ENCODE results near the gene GRID1. TPM values are rescaled to one million over a fixed set of nuclear protein-coding genes. Genes with fewer than 3 reads are reported as not detected.
"Not testable (repeated sequence)": the region's sequence is repeated elsewhere in the genome, so short reads cannot be mapped to it uniquely, and the experiment has no call there.

Gene GRID1
- total RNA-seq, 1 donor from 2014 or later: not detected

- no peak for ATAC-seq (ENCODE audit: low read depth)
- H3K4me1 Mint-ChIP-seq: no peaks in the 10 kb centered on the region
- no peak for DNase-seq
Observed at GRCh38 chr10:86078639-86079035, 288.0 kb downstream of the GRID1 start.

GRCh38 chr10:86077871-86078638 lies 288.5 kb downstream of the GRID1 start:
- intact Hi-C loops (cut with micrococcal nuclease): no loop called here
- peaks cover 11% of the 10 kb centered on the region for H3K27me3 Mint-ChIP-seq
- TF ChIP-seq CTCF (IDR thresholded peaks at IDR 0.05): no peak

More at GRCh38 chr10:86078639-86079035, 288.0 kb downstream of the GRID1 start:
- Mint-ChIP-seq H3K4me3 (no peak overlapping the region), H3K9me3 (no peaks in the 10 kb centered on the region), H3K27me3 (peaks cover 11% of the 10 kb centered on the region), H3K27ac (no peak overlapping the region), H3K36me3 (ENCODE audit: low read depth) (no peaks in the 10 kb centered on the region)
- no peak for TF ChIP-seq CTCF (IDR thresholded peaks at IDR 0.05)
- intact Hi-C loops (cut with micrococcal nuclease): no loop called here
- ChIA-PET POLR2A (no interaction called here), CTCF (no interaction called here)

GRCh38 chr10:86077271-86077670 lies 289.3 kb downstream of the GRID1 start:
- Mint-ChIP-seq H3K36me3 (ENCODE audit: low read depth) (no peaks in the 10 kb centered on the region), H3K27ac (no peak overlapping the region), H3K4me3 (no peak overlapping the region), H3K9me3 (no peaks in the 10 kb centered on the region), H3K27me3 (peaks cover 9% of the 10 kb centered on the region), H3K4me1 (no peaks in the 10 kb centered on the region)
- ATAC-seq (ENCODE audit: low read depth) (no peak), DNase-seq (no peak)
- intact Hi-C loops (cut with micrococcal nuclease): no loop called here
- ChIA-PET CTCF (no interaction called here), POLR2A (no interaction called here)
- TF ChIP-seq CTCF (IDR thresholded peaks at IDR 0.05): no peak

More at GRCh38 chr10:86077871-86078638, 288.5 kb downstream of the GRID1 start:
- H3K4me1 Mint-ChIP-seq: no peaks in the 10 kb centered on the region
- no peak overlapping the region for H3K4me3 Mint-ChIP-seq
- ATAC-seq (ENCODE audit: low read depth) (no peak), DNase-seq (no peak)
- POLR2A ChIA-PET: no interaction called here
- H3K36me3 Mint-ChIP-seq (ENCODE audit: low read depth): no peaks in the 10 kb centered on the region
- CTCF ChIA-PET: no interaction called here
- no peak overlapping the region for H3K27ac Mint-ChIP-seq
- no peaks in the 10 kb centered on the region for H3K9me3 Mint-ChIP-seq

GRCh38 chr10:86076497-86076896 lies 290.1 kb downstream of the GRID1 start:
- H3K36me3 Mint-ChIP-seq (ENCODE audit: low read depth); intact Hi-C loops (cut with micrococcal nuclease); H3K4me1 Mint-ChIP-seq; CTCF ChIA-PET; H3K27me3 Mint-ChIP-seq; H3K27ac Mint-ChIP-seq; ATAC-seq (ENCODE audit: low read depth); POLR2A ChIA-PET; DNase-seq; H3K4me3 Mint-ChIP-seq; H3K9me3 Mint-ChIP-seq: not testable (repeated sequence)

GRCh38 chr10:86075512-86075911 lies 291.1 kb downstream of the GRID1 start:
- peaks cover 5% of the 10 kb centered on the region for H3K27me3 Mint-ChIP-seq
- intact Hi-C loops (cut with micrococcal nuclease): no loop called here
- ATAC-seq (ENCODE audit: low read depth): no peak
- H3K4me1 Mint-ChIP-seq: no peaks in the 10 kb centered on the region
- DNase-seq: no peak
- H3K4me3 Mint-ChIP-seq: no peak overlapping the region
- no peaks in the 10 kb centered on the region for H3K9me3 Mint-ChIP-seq
- no peaks in the 10 kb centered on the region for H3K36me3 Mint-ChIP-seq (ENCODE audit: low read depth)
- CTCF ChIA-PET: no interaction called here
- no peak for TF ChIP-seq CTCF (IDR thresholded peaks at IDR 0.05)
- POLR2A ChIA-PET: no interaction called here
- no peak overlapping the region for H3K27ac Mint-ChIP-seq

GRCh38 chr10:86074294-86074693 lies 292.3 kb downstream of the GRID1 start:
- ChIA-PET POLR2A (no interaction called here), CTCF (no interaction called here)
- H3K4me1 Mint-ChIP-seq: no peaks in the 10 kb centered on the region
- ATAC-seq (ENCODE audit: low read depth) (no peak), DNase-seq (no peak)
- H3K27me3 Mint-ChIP-seq: peaks cover 8% of the 10 kb centered on the region
- H3K4me3 Mint-ChIP-seq: no peak overlapping the region
- no peaks in the 10 kb centered on the region for H3K36me3 Mint-ChIP-seq (ENCODE audit: low read depth)
- no peak for TF ChIP-seq CTCF (IDR thresholded peaks at IDR 0.05)
- no peaks in the 10 kb centered on the region for H3K9me3 Mint-ChIP-seq
- intact Hi-C loops (cut with micrococcal nuclease): no loop called here
- no peak overlapping the region for H3K27ac Mint-ChIP-seq

Data from activated B cell treated with CpG ODN at 0.5 μM for 24 hours (primary cell).